NCI-H524 (cell line): Measurements from ENCODE around the gene SLC12A7.
"Not testable (repeated sequence)": the region's sequence is repeated elsewhere in the genome, so short reads cannot be mapped to it uniquely, and the experiment has no call there.

Source experiments
- DNase-seq, 2 experiments: peaks; one replicate each; lab custom pipeline; 2025; lab: John Stamatoyannopoulos, UW

Gene SLC12A7

DNA sequence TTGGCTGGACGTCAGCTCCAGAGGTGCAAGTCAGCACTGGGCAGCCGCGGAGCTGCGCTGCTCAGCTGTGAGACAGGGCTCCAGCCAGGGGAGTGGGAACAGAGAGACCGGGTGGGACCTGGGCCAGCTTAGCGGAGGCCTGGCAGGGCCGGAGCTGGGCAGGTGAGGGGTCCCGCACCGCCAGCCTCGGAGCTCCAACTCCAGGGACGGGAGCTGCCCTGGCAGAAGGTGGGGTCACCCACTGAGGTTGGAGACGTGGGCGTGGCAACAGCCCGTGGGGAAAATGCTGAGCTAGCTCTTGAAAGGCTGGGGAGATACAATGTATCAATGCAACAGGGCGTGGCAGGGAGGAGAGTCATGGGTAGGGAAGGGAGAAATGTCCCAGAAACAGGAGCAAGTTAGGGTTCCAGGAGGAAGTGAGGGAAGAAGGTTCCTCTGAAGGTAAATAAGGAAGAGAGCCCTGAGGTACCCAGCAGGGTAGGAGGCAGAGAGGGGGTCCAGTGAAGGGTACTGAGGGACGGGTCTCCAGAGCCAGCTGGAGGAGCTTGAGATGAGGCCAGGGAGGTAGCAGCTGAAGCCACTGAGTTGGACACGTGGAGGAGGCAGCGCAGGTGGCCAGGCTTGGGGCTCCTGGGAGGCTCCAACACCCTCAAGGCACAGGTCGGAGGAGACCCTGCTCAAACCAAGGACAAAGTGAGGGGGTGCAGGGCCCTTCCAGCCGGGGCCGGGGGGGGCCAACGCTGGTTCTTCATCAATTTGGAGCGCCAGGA lies 104.0 kb downstream of the SLC12A7 start:
- no peak for DNase-seq

DNA sequence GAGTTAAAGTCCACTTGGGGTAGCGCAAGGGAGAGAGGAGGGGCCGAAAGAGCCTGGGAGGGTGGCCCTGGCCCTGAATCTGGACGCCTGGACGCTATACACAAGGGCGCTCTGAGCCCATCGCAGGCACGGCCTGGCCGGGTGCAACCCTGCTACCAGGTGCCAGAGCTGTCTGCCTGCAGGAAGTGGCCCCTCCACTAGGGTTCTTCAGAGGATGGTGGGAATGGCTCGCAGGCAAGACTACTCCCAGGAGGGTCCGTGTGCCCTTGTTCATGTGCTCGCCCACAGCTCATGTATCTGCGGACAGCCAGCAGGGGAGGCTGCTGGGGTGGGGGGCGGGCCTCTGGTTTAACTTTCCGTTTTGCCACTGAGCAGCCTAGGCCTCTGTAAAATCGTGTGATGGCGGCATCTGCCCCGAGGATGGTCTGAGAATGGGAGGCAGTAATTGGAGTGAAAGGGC lies 104.6 kb downstream of the SLC12A7 start:
- no peak for DNase-seq

DNA sequence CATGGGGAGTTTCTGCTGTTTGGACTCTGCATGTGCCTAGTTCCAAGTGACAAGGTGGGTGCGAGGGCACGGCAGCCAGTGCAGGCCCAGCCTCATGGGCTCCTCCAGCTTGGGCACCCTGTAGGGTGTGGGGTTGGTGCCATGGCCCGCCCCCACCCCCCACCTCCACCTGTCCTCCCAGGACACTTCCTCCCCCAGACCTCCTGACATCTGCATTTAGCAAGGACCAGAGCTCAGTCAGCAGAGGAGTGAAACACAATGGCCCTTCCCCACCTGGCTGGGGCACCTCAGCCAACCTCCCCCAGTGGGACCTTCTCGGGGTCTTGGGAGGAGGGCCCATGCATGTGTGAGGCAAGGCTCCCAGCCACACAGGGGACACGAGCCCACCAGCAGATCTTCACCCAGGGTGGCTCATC lies 105.2 kb downstream of the SLC12A7 start:
- no peak for DNase-seq

DNA sequence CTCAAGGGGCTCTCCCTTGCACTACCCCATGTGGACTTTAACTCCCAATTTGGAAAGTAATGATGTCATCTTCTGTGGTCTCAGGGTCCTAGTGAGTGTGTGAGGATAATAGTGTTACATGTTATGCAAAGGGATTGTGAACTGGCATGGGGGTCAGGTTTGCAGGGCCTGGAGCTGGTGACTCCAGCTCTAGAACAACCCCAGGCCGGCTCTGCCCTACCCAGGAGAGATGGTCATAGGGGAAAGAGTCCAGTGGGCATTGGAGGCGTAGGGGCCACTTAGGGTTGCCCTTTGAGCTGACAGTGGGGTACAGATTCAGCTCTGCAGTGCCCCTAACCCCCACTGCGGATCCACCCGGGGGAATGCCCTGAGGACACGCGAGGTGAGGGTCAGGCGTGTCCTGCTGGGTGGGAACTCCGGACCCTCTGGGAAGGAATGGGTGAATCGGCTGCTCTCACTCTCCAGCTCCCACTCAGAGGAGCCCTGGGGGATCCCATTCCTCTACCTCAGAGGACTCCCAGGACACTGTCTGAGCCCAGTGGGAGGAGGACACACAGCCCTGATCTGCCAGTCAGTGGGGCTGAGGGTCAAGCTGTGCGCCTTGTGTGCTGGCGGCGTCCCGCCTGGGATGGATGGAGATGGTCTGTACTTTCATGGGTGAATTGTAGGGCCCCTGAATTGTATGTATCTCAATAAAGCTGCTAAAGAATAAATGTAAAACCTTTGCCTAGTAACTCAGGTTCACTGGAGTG lies 105.8 kb downstream of the SLC12A7 start:
- no peak for DNase-seq

DNA sequence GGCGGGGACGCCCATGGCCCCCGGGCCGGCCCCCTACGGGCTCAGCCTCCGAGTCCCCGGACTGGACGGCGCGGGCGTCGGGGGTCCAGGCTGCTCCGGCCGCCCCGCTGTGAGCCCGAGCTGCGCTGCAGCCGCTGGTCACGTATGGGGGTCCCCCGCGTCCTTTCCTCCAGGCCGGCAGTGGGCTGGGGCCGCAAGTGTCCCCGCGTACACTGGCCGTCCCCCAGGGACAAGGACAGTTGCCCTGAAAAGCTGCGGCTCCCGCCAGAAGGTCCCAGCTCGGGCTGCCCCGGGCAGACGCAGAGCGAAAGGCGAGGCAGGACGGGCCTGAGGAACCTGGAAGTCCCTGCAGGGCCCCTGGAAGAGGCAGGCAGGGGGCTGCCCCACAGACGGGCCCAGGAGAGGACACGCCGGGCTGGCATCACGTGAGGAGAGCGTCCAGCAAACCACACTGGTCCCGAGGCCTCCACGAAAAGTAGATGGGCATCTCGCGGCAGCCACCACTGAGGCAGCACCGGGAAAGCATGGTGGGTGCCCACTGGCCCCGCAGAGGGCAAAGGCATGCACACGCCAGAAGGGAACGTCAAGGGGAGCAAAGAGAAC lies 106.5 kb downstream of the SLC12A7 start:
- no peak for DNase-seq

DNA sequence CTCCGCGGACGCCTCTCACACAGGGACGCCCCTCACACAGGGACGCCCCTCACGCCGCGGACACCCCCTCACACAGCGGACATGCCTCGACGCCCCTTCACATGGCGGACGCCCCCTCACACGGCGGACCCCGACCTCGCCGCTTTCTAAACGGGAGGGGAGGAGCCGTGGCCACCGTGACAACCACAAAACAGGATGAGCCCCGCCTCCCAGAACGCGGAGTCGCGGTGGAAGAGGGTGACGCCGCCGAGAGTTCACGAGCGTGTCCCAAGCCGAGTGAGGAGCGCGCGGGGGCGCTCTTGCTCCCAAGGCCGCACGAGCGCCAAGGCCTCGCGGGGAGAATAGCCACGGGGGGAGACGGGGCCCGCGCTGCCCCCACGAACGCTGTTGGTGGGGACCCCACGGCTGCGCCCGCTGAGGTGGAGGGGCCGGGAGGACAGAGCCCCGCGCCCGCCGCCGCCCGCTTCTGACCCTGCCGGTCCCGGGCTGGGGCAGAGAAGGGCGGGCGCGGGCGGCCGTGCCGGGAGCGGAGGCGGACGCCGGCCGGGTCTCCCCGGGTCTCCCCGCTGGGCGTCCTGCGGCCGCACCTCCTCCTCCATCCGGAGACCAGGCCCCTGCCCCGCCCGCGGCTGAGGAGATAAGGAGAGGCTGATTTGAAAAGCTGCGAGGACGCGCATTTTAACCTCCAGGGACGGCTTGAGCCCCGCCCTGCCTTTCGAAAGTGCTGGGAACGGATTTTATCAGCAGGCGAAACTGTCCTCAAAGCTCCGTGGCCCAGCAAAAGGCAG lies 107.2 kb downstream of the SLC12A7 start:
- peak; percentile 49 to 69 for DNase-seq

DNA sequence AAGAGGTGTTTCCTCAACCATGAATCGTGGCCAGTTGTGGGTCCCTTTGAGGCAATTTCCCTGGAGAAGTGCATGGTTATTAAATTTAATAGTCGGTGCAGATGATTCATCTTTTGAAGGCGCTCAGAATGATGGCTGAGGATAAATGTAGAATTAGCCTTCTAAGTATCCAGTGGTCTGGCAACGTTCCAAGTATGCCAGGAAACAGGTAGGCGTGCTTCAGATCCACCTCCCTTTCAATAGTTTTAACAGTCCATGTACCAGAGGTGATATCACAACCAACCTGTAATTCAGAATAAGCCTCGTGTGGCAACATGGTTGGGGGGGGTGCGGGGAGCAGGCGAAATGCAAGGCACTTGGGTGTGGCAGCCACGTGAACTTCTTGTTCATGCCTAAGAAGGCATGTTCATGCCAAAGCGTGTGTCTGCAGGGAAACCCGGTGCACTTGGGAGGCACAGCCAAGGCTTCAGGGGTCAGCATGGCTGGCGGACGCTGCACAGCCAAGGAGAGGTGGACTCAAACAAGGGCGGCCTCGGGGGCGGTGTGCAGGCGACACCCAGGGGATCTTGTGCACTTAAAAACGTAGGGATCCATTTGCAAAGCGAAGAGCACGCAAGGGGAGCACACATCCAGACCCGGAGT lies 108.4 kb downstream of the SLC12A7 start:
- peak in 1 of 2 experiments; percentile 45 for DNase-seq

DNA sequence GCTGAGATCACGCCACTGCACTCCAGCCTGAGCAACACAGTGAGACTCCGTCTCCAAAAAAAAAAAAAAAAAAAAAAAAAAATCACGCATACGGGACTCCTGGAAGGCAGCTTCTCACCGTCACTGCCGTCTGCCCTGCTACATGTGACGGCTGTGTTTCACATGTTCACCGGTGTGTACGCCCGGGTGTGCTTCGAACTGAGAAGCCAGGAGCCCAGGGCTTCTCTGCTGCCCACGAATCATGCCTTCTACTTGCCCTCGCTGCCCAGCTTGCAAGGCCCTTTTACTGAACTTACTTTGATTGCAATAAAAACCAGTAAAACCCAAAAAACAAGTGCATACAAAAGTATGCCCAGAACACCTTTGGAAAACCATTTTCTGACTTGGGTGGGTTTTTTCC lies 109.0 kb downstream of the SLC12A7 start:
- DNase-seq: no peak

DNA sequence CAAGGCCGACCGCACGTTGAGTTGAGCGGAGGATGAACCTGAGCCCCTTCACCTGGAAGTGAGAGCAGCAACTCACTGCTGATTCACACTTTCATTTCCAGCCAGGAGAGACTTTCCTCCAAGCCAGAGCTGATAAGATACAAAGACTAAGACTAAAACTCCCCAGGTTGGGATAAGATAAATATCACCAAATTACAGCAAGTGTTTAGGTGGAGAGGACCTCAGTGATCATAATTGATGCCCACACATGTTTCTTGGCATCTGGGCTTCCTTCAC lies 109.7 kb downstream of the SLC12A7 start:
- no peak for DNase-seq

DNA sequence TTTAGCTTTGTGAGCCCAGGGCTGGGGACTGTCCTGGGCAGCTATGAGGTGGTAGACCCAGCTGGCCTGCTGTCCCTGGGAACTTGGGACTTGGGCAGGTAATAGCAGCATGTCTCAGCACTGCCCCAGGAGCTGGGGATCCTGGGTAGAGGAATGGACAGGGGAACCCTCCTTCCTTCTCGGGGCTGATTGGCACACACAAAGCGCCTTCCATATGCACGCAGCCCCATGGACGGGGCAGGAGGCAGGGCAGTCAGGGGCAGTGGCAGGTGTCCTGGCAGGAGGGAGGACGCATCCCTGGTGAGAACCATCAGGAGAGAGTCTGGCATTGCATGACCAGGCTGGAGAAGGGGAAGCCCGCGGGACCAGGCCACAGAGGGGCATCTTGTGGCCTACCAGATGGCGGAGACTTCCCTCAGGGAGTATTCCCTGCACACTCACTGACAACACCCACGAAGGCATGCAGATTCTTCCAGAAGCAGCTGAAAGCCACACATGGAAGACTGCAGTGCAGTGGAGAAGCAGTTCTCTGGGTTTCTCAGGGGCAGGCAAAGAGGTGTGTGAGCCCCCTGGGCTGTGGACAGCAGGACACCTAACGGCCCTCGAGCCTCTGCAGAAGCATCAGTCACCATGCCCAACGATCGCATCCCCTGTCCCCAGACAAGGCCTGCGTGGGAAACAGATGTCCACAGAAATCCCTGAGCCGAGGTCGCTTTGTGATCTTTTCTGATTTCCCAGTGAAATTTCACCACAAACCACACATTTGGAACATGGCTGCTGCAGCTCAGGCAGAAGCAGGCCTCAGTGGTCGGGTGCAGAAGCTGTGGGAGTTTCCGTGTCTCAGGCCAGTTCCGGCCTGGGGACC lies 110.2 kb downstream of the SLC12A7 start:
- DNase-seq: no peak

DNA sequence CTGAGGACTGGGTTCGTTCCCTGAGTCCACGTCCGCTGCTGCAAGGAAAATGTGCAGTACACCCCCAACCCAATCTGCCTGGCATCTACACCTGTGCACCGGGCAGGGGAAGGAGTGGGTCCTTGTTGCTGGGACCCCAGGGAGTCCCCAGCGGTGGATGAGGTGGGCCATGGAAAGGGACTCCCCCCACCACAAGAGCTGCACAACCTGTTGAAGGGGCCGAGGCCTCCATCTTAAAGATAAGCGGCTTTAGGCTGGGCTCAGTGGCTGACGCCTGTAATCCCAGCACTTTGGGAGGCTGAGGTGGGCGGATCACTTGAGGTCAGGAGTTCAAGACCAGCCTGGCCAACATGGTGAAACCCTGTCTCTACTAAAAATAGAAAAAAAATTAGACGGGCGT lies 111.0 kb downstream of the SLC12A7 start:
- not testable (repeated sequence) for DNase-seq
